ENCODE measurements around the gene UGGT1. TPM values are rescaled to one million over a fixed set of nuclear protein-coding genes. Genes with fewer than 3 reads are reported as not detected.
A peak's percentile ranks its signal among the peaks of the same experiment; 100 is the strongest.

UGGT1 gene

GRCh38 chr2:128237911-128238697, 147.1 kb downstream of the UGGT1 start:
- Histone ChIP-seq H3K4me1 (ENCODE audit: control insufficient read depth in 2 of 2, insufficient read depth in 1 of 2, low read depth in 1 of 2, low read length in 2 of 2) (peaks cover 0 to 7% of the 10 kb centered on the region in 2 donors), H3K18ac (ENCODE audit: low read length) (peak overlapping the region; percentile 91), H3K36me3 (replicated peaks in 1 of 2; ENCODE audit: control insufficient read depth in 2 of 2, insufficient read depth in 2 of 2, low read length in 2 of 2) (no peaks in the 10 kb centered on the region), H4K91ac (ENCODE audit: low read depth, low read length, poor library complexity) (no peak overlapping the region), H3K9ac (ENCODE audit: low read depth, low read length, poor library complexity) (peak overlapping the region; percentile 37), H2AFZ (ENCODE audit: low read length) (no peak overlapping the region), H2BK120ac (ENCODE audit: low read depth, low read length) (peak overlapping the region; percentile 50), H2BK12ac (ENCODE audit: low read length) (no peak overlapping the region), H3K4me2 (ENCODE audit: insufficient read depth, low read length, poor library complexity, severe bottlenecking) (no peak overlapping the region), H4K8ac (ENCODE audit: low read depth, low read length) (no peak overlapping the region), H3K9me3 (replicated peaks in 1 of 2; ENCODE audit: control insufficient read depth in 2 of 2, insufficient read depth in 1 of 2, low read depth in 1 of 2, low read length in 2 of 2) (no peaks in the 10 kb centered on the region), H3K27ac (replicated peaks; ENCODE audit: low read length) (no peak overlapping the region), H3K4me3 (ENCODE audit: low read length in 2 of 2) (no peak overlapping the region), H3K27me3 (ENCODE audit: control insufficient read depth in 3 of 3, insufficient read depth in 3 of 3, low read depth in 1 of 3, low read length in 3 of 3) (peaks cover 0 to 2% (median 0%) of the 10 kb centered on the region in 3 experiments), H2BK15ac (ENCODE audit: low read length) (no peak overlapping the region), H2AK5ac (ENCODE audit: low read depth, low read length) (no peak overlapping the region), H3K79me1 (ENCODE audit: low read depth, low read length) (peaks cover 4% of the 10 kb centered on the region), H3K23ac (ENCODE audit: low read depth, low read length, poor library complexity) (no peak overlapping the region), H2BK5ac (ENCODE audit: low read length) (no peak overlapping the region), H3K14ac (ENCODE audit: low read length) (no peak overlapping the region), H3K4ac (ENCODE audit: low read length) (peak overlapping the region; percentile 27)
- WGBS, 2 donors (ENCODE audit: extremely low coverage in 2 of 2, insufficient read length in 2 of 2, insufficient replicate concordance in 1 of 2): no CpG with 5 or more reads among the region's 8 CpGs
- no peak for DNase-seq (ENCODE audit: low spot score)

- no peak overlapping the region for H3K23ac ChIP-seq (ENCODE audit: low read depth, low read length, poor library complexity)
- H2BK5ac ChIP-seq (ENCODE audit: low read length): no peak overlapping the region
- peaks cover 2% of the 10 kb centered on the region for H3K79me1 ChIP-seq (ENCODE audit: low read depth, low read length)
- no peak overlapping the region for H3K14ac ChIP-seq (ENCODE audit: low read length)
- H3K18ac ChIP-seq (ENCODE audit: low read length): no peak overlapping the region
- H4K8ac ChIP-seq (ENCODE audit: low read depth, low read length): no peak overlapping the region
- H3K4me1 ChIP-seq (ENCODE audit: control insufficient read depth in 2 of 2, insufficient read depth in 1 of 2, low read depth in 1 of 2, low read length in 2 of 2): peaks cover 0 to 7% of the 10 kb centered on the region in 2 donors
- H4K91ac ChIP-seq (ENCODE audit: low read depth, low read length, poor library complexity): no peak overlapping the region
- no peak overlapping the region for H3K9ac ChIP-seq (ENCODE audit: low read depth, low read length, poor library complexity)
- no peak overlapping the region for H3K27ac ChIP-seq (replicated peaks; ENCODE audit: low read length)
- no peak overlapping the region for H3K4ac ChIP-seq (ENCODE audit: low read length)
- H3K9me3 ChIP-seq (replicated peaks in 1 of 2; ENCODE audit: control insufficient read depth in 2 of 2, insufficient read depth in 1 of 2, low read depth in 1 of 2, low read length in 2 of 2): no peaks in the 10 kb centered on the region
- H3K36me3 ChIP-seq (replicated peaks in 1 of 2; ENCODE audit: control insufficient read depth in 2 of 2, insufficient read depth in 2 of 2, low read length in 2 of 2): no peaks in the 10 kb centered on the region
- no peak overlapping the region for H3K4me3 ChIP-seq (ENCODE audit: low read length in 2 of 2)
- H2BK12ac ChIP-seq (ENCODE audit: low read length): no peak overlapping the region
- H2AK5ac ChIP-seq (ENCODE audit: low read depth, low read length): no peak overlapping the region
- no peak overlapping the region for H2BK120ac ChIP-seq (ENCODE audit: low read depth, low read length)
- no CpG with 5 or more reads among the region's 3 CpGs for WGBS, 2 donors (ENCODE audit: extremely low coverage in 2 of 2, insufficient read length in 2 of 2, insufficient replicate concordance in 1 of 2)
- no peak overlapping the region for H2BK15ac ChIP-seq (ENCODE audit: low read length)
- DNase-seq (ENCODE audit: low spot score): no peak
- no peak overlapping the region for H2AFZ ChIP-seq (ENCODE audit: low read length)
- H3K4me2 ChIP-seq (ENCODE audit: insufficient read depth, low read length, poor library complexity, severe bottlenecking): no peak overlapping the region
- H3K27me3 ChIP-seq (ENCODE audit: control insufficient read depth in 3 of 3, insufficient read depth in 3 of 3, low read depth in 1 of 3, low read length in 3 of 3): no peaks in the 10 kb centered on the region
Observed at GRCh38 chr2:128241896-128242295, 150.9 kb downstream of the UGGT1 start.

Small RNAs within 50 kb of the gene (small RNA-seq; reads per million reads assigned to genes)
- not detected for gene AC108059.2 (ENCODE audit: insufficient read depth)
- not detected for gene AC108059.3 (ENCODE audit: insufficient read depth)
- not detected for gene DYNLT3P2 (ENCODE audit: insufficient read depth)
- not detected for gene RF00019 (ENCODE audit: insufficient read depth)
